ENCODE measurements around the gene NR4A2. TPM values are rescaled to one million over a fixed set of nuclear protein-coding genes. Genes with fewer than 3 reads are reported as not detected.
A peak's percentile ranks its signal among the peaks of the same experiment; 100 is the strongest.

The NR4A2 gene
- 10 to 100 TPM; 47.7 to 49.9 TPM for total RNA-seq

GRCh38 chr2:156332534-156333273 is at the start of gene NR4A2:
Gene NR4A2, minus strand, starts transcription at chr2:156332721. Its CDS starts 2,535 bp downstream, at chr2:156330186.
- peak within 1 kb of the TSS; percentile 94 for H3K4me3 Mint-ChIP-seq

DNA sequence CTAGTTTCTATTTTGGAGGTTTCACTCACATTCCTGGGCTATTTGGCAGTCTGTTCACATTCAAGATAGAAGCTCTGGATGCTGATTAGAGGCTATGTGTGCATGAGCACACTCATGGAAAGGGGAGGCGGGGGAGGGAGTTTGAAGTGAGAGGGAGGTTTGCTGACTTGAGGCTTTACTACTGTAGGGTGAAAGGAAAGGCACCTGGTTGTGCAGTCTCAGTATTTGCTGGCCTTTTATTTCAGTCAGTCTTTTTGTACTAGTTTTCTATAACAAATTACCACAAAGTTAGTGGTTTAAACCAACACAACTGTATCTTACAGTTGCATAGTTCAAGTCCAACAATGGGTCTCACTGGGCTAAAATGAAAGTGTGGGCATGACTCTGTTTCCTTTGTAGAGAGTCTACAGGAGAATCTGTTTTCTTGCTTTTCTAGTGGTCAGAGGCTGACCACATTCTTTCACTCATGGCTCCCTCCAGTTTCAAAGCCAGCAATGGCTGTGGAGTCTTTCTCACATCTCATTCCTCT is 47.7 kb upstream of the NR4A2 start:
- Mint-ChIP-seq H3K9me3 (peaks cover 1% of the 10 kb centered on the region), H3K36me3 (peaks cover 1% of the 10 kb centered on the region), H3K27me3 (no peaks in the 10 kb centered on the region)

More at GRCh38 chr2:156332534-156333273, at the start of gene NR4A2:
- no peaks in the 10 kb centered on the region for H3K9me3 Mint-ChIP-seq
- H3K27ac Mint-ChIP-seq, result peak within 1 kb of the TSS; percentile 98
- H3K27me3 Mint-ChIP-seq, result peaks cover 26% of the 10 kb centered on the region
- peaks cover 45% of the 10 kb centered on the region for H3K36me3 Mint-ChIP-seq
- H3K4me1 Mint-ChIP-seq, result peaks cover 53% of the 10 kb centered on the region
- peak; percentile 92 for DNase-seq

DNA sequence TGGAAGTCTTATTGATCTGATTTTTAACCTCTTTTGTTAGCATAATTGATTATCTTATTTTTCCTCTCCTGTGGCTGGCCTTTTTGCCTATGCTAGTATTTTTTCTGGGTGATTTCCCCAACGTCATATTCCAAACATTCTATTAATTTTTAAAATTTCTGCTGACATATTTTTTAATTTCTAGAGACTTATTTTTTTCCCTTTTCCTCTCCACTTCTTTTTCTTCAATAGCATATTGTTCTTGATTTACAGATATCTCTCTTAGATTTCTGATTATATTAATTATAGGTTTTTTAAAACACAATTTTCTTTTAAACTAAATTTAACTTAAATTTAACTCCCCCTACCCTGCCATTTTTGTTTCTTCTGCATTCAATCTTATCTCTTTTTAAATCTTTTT is 47.2 kb upstream of the NR4A2 start:
- H3K9me3 Mint-ChIP-seq, result peaks cover 3% of the 10 kb centered on the region

More for the DNA sequence above, 47.7 kb upstream of the NR4A2 start:
- no peak overlapping the region for H3K27ac Mint-ChIP-seq
- no peak overlapping the region for H3K4me3 Mint-ChIP-seq
- DNase-seq, result no peak
- H3K4me1 Mint-ChIP-seq, result peaks cover 35% of the 10 kb centered on the region

GRCh38 chr2:156379071-156379470 is 46.5 kb upstream of the NR4A2 start:
- peaks cover 3% of the 10 kb centered on the region for H3K9me3 Mint-ChIP-seq
- H3K36me3 Mint-ChIP-seq, result peaks cover 8% of the 10 kb centered on the region
- no peak overlapping the region for H3K4me3 Mint-ChIP-seq
- no peak overlapping the region for H3K27ac Mint-ChIP-seq
- DNase-seq, result no peak
- no peaks in the 10 kb centered on the region for H3K27me3 Mint-ChIP-seq
- peaks cover 28% of the 10 kb centered on the region for H3K4me1 Mint-ChIP-seq

More for the DNA sequence above, 47.2 kb upstream of the NR4A2 start:
- no peak for DNase-seq
- peaks cover 30% of the 10 kb centered on the region for H3K4me1 Mint-ChIP-seq
- H3K4me3 Mint-ChIP-seq, result no peak overlapping the region
- H3K27me3 Mint-ChIP-seq, result no peaks in the 10 kb centered on the region
- no peak overlapping the region for H3K27ac Mint-ChIP-seq
- H3K36me3 Mint-ChIP-seq, result peaks cover 5% of the 10 kb centered on the region

DNA sequence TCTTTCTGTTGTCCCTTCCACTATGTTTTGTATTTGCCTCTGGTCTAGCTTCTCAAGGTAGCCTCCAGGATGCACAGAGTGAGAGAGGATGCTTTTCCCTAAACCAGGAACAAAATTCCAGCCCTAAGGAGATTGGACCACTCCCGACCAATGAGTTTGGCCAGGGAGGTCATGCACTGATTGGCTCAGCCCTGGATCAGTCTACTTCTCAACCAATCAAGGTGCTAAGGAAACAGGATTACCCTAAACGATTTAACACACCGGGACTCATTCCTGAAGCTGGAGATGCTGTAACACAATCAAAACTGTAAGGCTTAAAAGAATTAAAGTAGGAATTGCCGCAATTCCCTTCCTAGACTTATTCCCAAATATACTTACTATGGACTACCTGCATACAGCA is 34.2 kb upstream of the NR4A2 start:
- no peak for DNase-seq
- Mint-ChIP-seq H3K4me3 (no peak overlapping the region), H3K9me3 (peaks cover 3% of the 10 kb centered on the region), H3K27ac (no peak overlapping the region), H3K4me1 (no peaks in the 10 kb centered on the region), H3K27me3 (no peaks in the 10 kb centered on the region), H3K36me3 (peaks cover 5% of the 10 kb centered on the region)

- Mint-ChIP-seq H3K9me3 (no peaks in the 10 kb centered on the region), H3K4me3 (no peak overlapping the region), H3K27me3 (no peaks in the 10 kb centered on the region), H3K27ac (no peak overlapping the region), H3K4me1 (no peaks in the 10 kb centered on the region), H3K36me3 (peaks cover 3% of the 10 kb centered on the region)
- DNase-seq, result no peak
Observed at GRCh38 chr2:156363141-156363540, 30.6 kb upstream of the NR4A2 start.

DNA sequence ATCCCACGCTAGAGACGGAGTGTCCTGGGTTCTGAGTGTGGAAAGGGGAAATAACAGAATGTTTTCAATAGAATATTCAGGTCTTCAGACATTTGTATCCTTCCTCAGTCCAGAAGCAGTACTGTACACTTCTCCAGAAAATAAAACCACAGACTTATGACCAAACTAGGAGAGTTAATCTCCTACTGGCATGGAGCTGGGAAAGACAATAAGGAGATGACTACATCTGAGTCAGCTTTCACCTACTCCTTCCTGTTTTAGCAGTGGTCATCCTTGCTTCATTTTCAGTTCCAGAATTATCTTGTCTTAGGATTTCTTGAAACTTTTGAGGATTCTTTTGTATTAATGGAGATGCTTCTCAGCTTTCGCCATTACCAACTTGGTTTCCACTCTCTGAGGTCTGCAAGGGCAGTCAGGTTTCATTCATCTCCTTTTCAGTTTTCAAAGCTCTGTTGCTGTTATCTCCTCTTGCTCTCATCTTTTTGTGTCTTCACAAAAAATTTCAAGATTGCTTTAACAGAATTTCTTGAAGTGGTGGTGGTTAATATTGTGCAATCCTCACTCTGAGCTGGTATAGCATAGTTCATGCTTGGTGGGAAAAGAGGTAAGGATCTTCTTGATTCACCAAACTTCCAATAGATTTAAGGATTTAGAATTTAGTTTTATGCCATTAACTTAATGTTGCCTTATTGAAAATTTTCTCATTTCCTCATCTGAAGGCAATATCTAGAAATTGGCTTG is 23.7 kb upstream of the NR4A2 start:
- H3K36me3 Mint-ChIP-seq, result peaks cover 3% of the 10 kb centered on the region
- H3K4me1 Mint-ChIP-seq, result peaks cover 4% of the 10 kb centered on the region
- no peak overlapping the region for H3K27ac Mint-ChIP-seq

GRCh38 chr2:156352911-156353310 is 20.4 kb upstream of the NR4A2 start:
- H3K27ac Mint-ChIP-seq, result no peak overlapping the region
- no peaks in the 10 kb centered on the region for H3K9me3 Mint-ChIP-seq
- H3K4me1 Mint-ChIP-seq, result peaks cover 4% of the 10 kb centered on the region
- DNase-seq, result no peak
- no peak overlapping the region for H3K4me3 Mint-ChIP-seq
- no peaks in the 10 kb centered on the region for H3K27me3 Mint-ChIP-seq
- peaks cover 5% of the 10 kb centered on the region for H3K36me3 Mint-ChIP-seq

More for the DNA sequence above, 23.7 kb upstream of the NR4A2 start:
- no peak for DNase-seq
- no peaks in the 10 kb centered on the region for H3K9me3 Mint-ChIP-seq
- H3K27me3 Mint-ChIP-seq, result no peaks in the 10 kb centered on the region
- H3K4me3 Mint-ChIP-seq, result no peak overlapping the region

DNA sequence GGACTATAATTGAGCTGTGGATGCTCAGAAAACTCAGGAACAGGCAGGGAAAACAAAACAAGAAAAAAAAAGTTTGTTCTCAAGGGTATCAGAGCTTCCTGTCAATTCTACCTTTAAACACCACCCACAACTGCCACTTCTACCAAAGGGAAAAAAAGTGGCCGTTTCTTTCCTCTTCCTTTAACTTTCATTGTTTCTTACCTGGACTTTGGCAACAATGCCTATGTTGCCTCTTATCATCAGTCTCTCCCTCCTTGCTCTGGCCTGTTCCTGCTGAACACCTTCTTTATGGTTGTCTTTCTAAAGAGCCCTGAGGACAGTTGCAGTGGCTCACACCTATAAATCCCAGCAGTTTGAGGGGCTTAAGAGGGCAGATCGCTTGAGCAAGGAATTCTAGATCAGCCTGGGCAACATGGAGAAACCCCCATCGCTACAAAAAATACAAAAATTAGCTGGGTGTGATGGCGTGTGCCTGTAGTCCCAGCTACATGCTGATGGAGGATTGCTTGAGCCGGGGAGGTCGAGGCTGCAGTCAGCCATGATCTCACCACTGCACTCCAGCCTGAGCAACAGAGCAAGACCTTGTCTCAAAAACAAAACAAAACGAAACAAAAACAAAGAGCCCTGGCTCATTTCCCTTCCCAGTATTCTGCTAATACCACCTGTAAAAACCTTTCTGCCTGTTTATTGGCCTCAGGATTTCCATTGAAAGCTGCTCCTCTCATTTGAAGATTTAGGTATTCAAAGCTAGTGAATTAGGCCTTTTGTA is 18.0 kb upstream of the NR4A2 start:
- Mint-ChIP-seq H3K36me3 (peaks cover 5% of the 10 kb centered on the region), H3K4me3 (no peak overlapping the region), H3K4me1 (peaks cover 4% of the 10 kb centered on the region), H3K9me3 (no peaks in the 10 kb centered on the region), H3K27ac (no peak overlapping the region), H3K27me3 (no peaks in the 10 kb centered on the region)
- DNase-seq, result no peak

GRCh38 chr2:156349605-156350004 is 17.1 kb upstream of the NR4A2 start:
- H3K4me1 Mint-ChIP-seq, result peaks cover 9% of the 10 kb centered on the region

GRCh38 chr2:156349161-156349560 is 16.6 kb upstream of the NR4A2 start:
- no peaks in the 10 kb centered on the region for H3K27me3 Mint-ChIP-seq
- DNase-seq, result no peak
- H3K4me3 Mint-ChIP-seq, result no peak overlapping the region
- peaks cover 1% of the 10 kb centered on the region for H3K36me3 Mint-ChIP-seq
- no peak overlapping the region for H3K27ac Mint-ChIP-seq
- H3K4me1 Mint-ChIP-seq, result peaks cover 13% of the 10 kb centered on the region
- no peaks in the 10 kb centered on the region for H3K9me3 Mint-ChIP-seq

More at GRCh38 chr2:156349605-156350004, 17.1 kb upstream of the NR4A2 start:
- Mint-ChIP-seq H3K27me3 (no peaks in the 10 kb centered on the region), H3K4me3 (no peak overlapping the region), H3K9me3 (no peaks in the 10 kb centered on the region), H3K27ac (no peak overlapping the region), H3K36me3 (peaks cover 5% of the 10 kb centered on the region)
- DNase-seq, result no peak

DNA sequence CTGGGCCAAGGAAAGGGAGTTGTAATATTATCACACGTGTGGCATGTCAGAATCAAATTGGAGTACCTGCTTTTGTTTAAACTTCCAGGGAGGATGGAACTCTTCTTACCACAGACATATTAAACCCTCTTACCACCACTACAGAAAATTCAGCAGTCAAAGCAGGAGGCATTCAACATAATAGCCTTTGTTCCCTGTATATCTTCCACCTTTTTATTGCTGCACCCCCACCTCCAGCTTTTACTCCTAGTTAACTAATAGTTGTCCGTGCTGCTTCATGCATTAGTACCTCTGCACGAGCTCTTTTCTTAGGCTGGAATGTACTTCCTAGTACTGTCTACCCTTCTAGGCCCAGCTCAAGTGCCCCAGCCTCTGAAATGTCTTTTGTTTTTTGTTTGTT is 14.9 kb upstream of the NR4A2 start:
- Mint-ChIP-seq H3K4me3 (no peak overlapping the region), H3K4me1 (peaks cover 23% of the 10 kb centered on the region), H3K36me3 (peaks cover 1% of the 10 kb centered on the region), H3K27me3 (no peaks in the 10 kb centered on the region), H3K9me3 (no peaks in the 10 kb centered on the region), H3K27ac (no peak overlapping the region)
- DNase-seq, result no peak

GRCh38 chr2:156346731-156347130 is 14.2 kb upstream of the NR4A2 start:
- H3K27me3 Mint-ChIP-seq, result no peaks in the 10 kb centered on the region
- H3K4me1 Mint-ChIP-seq, result peaks cover 23% of the 10 kb centered on the region
- no peak for DNase-seq
- peaks cover 1% of the 10 kb centered on the region for H3K36me3 Mint-ChIP-seq
- peak overlapping the region; percentile 34 for H3K27ac Mint-ChIP-seq
- H3K9me3 Mint-ChIP-seq, result no peaks in the 10 kb centered on the region
- H3K4me3 Mint-ChIP-seq, result no peak overlapping the region

GRCh38 chr2:156345582-156345981 is 13.1 kb upstream of the NR4A2 start:
- Mint-ChIP-seq H3K9me3 (no peaks in the 10 kb centered on the region), H3K4me1 (peaks cover 30% of the 10 kb centered on the region), H3K27me3 (no peaks in the 10 kb centered on the region), H3K4me3 (no peak overlapping the region), H3K27ac (peak overlapping the region; percentile 16), H3K36me3 (peaks cover 1% of the 10 kb centered on the region)
- DNase-seq, result no peak

- Mint-ChIP-seq H3K27ac (peak overlapping the region; percentile 89), H3K27me3 (no peaks in the 10 kb centered on the region), H3K4me3 (peak overlapping the region; percentile 81), H3K4me1 (peaks cover 45% of the 10 kb centered on the region), H3K36me3 (peaks cover 1% of the 10 kb centered on the region), H3K9me3 (no peaks in the 10 kb centered on the region)
- no peak for DNase-seq
Observed at GRCh38 chr2:156343940-156344301, 11.4 kb upstream of the NR4A2 start.
